Lower lobe of right lung (tissue), 2 donors: Measurements from ENCODE around the gene PEX7. TPM values are rescaled to one million over a fixed set of nuclear protein-coding genes. Genes with fewer than 3 reads are reported as not detected.
"Not testable (repeated sequence)": the region's sequence is repeated elsewhere in the genome, so short reads cannot be mapped to it uniquely, and the experiment has no call there.

Experiments used
- ATAC-seq, 2 donors: fragments of 200-7000 bp; cut with Tn5 transposase; one replicate each; pipeline ENCODE4 v1.9.1; 2020 to 2022; ENCODE audit warnings: mild to moderate bottlenecking in 2 of 2, moderate library complexity in 2 of 2
- DNase-seq: peaks from one replicate; pipeline ENCODE4 v3.0.0-alpha.2; 2020
- H3K27ac ChIP-seq: fragments of 200-600 bp; one replicate; pipeline ENCODE4 v1.8.0; 2022
- H3K27me3 ChIP-seq: fragments of 200-600 bp; one replicate; pipeline ENCODE4 v1.8.0; 2022; ENCODE audit warnings: low read depth
- H3K36me3 ChIP-seq: fragments of 200-600 bp; one replicate; pipeline ENCODE4 v1.8.0; 2022; ENCODE audit warnings: mild to moderate bottlenecking
- H3K4me1 ChIP-seq: fragments of 200-600 bp; one replicate; pipeline ENCODE4 v1.8.0; 2022
- H3K4me3 ChIP-seq: fragments of 200-600 bp; one replicate; pipeline ENCODE4 v1.8.0; 2022; ENCODE audit warnings: mild to moderate bottlenecking
- H3K9me3 ChIP-seq: fragments of 200-600 bp; one replicate; pipeline ENCODE4 v1.8.0; 2022
- intact Hi-C: fragments of 100-400 bp; cut with DNase I; formaldehyde crosslinking; loops from one replicate; pipeline ENCODE4 v1.11.0; 2022
- total RNA-seq: library from RNA; stranded (reverse); fragmentation: NEBNext Ultra II Directional; extraction: Animal tissue kit (Norgen Biotek cat#: 25700); gene quantifications from one replicate; pipeline ENCODE4 v1.2.1, GENCODE V29; 2021
- TF ChIP-seq, protein P1 (sequence below): fragments of 200-600 bp; IDR thresholded peaks from one replicate; pipeline ENCODE4 v1.8.0; 2022; ENCODE audit warnings: antibody characterized with exemption, mild to moderate bottlenecking
- donor health status: DM: no; HTN: yes; CAD: no; lungs with severe emphysema.

Gene PEX7
- total RNA-seq, 1 donor from 2014 or later: 5.6 TPM

DNA sequence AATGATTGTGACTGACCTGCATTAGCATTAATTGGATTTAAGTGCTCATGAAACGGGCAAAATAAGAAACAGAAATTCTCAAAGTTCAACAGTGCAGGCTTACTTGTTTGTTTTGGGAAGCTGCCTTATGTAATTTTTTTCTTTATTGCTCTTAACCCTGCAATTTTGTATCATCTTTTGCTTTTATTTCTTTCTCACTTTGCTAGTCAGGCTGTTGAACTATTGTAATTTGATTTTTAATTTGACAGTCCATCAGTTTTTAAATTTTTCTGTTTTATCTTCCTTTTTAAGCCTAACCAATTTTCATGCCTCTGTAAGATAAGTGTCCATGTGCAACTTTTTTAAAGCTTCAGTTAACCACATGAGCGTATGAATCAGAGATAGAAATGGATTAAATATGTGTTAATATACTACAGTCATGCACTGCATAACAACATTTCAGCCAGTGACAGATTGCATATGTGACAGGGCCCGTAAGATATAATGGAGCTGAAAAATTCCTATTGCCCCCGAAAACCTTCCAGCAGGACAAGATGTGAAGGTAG lies 44.6 kb downstream of the PEX7 start:
- ATAC-seq: no peak
- Histone ChIP-seq H3K4me1 (no peaks in the 10 kb centered on the region), H3K9me3 (no peaks in the 10 kb centered on the region), H3K36me3 (peaks cover 7% of the 10 kb centered on the region), H3K27ac (no peak overlapping the region), H3K27me3 (no peaks in the 10 kb centered on the region), H3K4me3 (no peak overlapping the region)
- intact Hi-C loops: no loop called here
- TF ChIP-seq, protein P1, sequence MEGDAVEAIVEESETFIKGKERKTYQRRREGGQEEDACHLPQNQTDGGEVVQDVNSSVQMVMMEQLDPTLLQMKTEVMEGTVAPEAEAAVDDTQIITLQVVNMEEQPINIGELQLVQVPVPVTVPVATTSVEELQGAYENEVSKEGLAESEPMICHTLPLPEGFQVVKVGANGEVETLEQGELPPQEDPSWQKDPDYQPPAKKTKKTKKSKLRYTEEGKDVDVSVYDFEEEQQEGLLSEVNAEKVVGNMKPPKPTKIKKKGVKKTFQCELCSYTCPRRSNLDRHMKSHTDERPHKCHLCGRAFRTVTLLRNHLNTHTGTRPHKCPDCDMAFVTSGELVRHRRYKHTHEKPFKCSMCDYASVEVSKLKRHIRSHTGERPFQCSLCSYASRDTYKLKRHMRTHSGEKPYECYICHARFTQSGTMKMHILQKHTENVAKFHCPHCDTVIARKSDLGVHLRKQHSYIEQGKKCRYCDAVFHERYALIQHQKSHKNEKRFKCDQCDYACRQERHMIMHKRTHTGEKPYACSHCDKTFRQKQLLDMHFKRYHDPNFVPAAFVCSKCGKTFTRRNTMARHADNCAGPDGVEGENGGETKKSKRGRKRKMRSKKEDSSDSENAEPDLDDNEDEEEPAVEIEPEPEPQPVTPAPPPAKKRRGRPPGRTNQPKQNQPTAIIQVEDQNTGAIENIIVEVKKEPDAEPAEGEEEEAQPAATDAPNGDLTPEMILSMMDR: no peak
- no peak for DNase-seq

DNA sequence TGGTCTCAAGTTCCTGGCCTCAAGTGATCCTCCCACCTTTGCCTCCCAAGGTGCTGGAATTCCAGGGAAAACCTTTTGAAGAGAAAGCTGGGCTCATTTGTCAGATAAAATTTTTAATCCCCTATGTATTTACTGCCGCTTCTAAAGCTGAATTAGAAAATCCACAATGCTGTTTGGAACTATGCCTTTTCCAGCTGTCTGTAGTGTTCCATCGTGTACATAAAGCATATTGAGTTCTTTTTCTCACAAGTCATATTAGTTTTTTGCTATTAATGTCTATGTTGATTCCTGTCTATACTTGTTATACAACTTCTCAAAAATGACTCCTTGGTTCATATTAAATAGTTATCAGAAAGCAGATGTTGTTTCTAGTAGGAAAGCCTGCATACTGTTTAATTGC lies 47.1 kb downstream of the PEX7 start:
- DNase-seq: no peak
- no peak for ATAC-seq

DNA sequence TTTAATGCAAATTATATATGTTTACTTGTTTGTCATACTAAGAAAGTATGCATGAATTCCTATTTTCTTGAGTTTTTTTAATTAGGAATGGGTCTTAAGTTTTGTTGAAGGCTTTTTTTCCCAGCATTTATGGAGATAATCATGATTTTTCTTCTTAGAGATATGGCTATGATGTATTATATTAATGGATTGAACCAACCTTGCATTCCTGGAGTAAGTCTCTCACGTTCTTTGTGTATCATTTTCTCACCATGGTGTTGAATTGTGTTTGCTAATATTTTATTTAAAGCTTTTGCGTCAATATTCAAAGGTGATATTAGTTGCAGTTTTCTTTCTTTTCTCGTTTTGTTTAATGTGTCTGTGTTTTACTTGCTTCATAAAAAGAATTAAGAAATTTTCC lies 51.4 kb downstream of the PEX7 start:
- peaks cover 21% of the 10 kb centered on the region for H3K9me3 ChIP-seq
- DNase-seq (no peak), ATAC-seq (no peak)
- H3K4me1 ChIP-seq: no peaks in the 10 kb centered on the region
- TF ChIP-seq, protein P1: no peak
- intact Hi-C loops: no loop called here
- H3K27me3 ChIP-seq: no peaks in the 10 kb centered on the region
- H3K36me3 ChIP-seq: peaks cover 7% of the 10 kb centered on the region
- H3K27ac ChIP-seq: no peak overlapping the region
- no peak overlapping the region for H3K4me3 ChIP-seq

More for the DNA sequence above, 47.1 kb downstream of the PEX7 start:
- no peak overlapping the region for H3K27ac ChIP-seq
- no peak overlapping the region for H3K4me3 ChIP-seq
- TF ChIP-seq, protein P1: no peak
- intact Hi-C loops: no loop called here
- peaks cover 20% of the 10 kb centered on the region for H3K9me3 ChIP-seq
- H3K4me1 ChIP-seq: no peaks in the 10 kb centered on the region
- H3K27me3 ChIP-seq: no peaks in the 10 kb centered on the region
- H3K36me3 ChIP-seq: peaks cover 7% of the 10 kb centered on the region

DNA sequence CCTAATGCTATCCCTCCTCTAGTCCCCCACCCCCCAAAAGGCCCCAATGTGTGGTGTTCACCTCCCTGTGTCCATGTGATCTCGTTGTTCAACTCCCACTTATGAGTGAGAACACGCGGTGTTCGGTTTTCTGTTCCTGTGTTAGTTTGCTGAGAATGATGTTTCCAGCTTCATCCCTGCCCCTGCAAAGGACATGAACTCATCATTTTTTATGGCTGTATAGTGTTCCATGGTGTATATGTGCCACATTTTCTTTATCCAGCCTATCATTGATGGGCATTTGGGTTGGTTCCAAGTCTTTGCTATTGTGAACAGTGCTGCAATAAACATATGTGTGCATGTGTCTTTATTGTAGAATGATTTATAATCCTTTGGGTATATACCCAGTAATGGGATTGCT lies 54.1 kb downstream of the PEX7 start:
- intact Hi-C loops, H3K27ac ChIP-seq, H3K27me3 ChIP-seq, ATAC-seq, H3K36me3 ChIP-seq, H3K4me3 ChIP-seq, H3K4me1 ChIP-seq, DNase-seq: not testable (repeated sequence)
- peaks cover 21% of the 10 kb centered on the region for H3K9me3 ChIP-seq

DNA sequence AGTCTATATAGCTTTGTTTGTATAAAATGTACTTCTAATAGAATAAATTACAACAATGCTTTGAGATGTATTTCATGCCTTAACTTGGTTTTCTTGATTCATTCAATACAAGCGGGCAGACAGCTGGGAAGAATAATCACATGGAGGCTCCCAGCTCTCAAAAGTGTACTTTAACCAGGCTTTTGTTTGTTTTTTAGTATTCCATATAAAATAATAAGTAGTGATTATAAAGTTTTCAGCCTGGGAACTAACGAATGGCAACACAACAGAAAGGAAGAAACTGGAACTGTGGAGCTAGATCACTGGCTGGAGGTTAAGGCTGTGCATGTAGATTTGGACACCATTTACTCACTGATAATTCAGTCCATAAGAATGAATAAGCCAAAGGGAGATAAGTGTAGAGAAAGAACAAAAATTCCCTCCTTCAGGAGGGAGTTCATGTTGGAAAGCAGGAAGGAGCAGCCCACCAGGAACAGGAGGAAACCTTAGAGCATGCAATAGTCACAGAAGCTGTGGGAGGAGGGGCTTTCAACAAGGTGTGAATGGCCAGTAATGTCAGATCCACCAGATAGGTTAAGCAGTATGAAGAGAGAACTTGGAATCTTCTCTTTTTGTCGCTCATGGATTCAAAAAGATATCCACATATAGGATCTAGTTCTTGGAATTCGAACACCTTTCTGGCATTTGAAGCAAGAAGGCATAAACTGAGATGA lies 58.5 kb downstream of the PEX7 start:
- H3K4me1 ChIP-seq: no peaks in the 10 kb centered on the region
- no peak for ATAC-seq
- TF ChIP-seq, protein P1: no peak
- H3K36me3 ChIP-seq: no peaks in the 10 kb centered on the region
- H3K9me3 ChIP-seq: no peaks in the 10 kb centered on the region
- no peak overlapping the region for H3K4me3 ChIP-seq
- no peak overlapping the region for H3K27ac ChIP-seq
- no peak for DNase-seq
- no peaks in the 10 kb centered on the region for H3K27me3 ChIP-seq
- intact Hi-C loops: no loop called here

DNA sequence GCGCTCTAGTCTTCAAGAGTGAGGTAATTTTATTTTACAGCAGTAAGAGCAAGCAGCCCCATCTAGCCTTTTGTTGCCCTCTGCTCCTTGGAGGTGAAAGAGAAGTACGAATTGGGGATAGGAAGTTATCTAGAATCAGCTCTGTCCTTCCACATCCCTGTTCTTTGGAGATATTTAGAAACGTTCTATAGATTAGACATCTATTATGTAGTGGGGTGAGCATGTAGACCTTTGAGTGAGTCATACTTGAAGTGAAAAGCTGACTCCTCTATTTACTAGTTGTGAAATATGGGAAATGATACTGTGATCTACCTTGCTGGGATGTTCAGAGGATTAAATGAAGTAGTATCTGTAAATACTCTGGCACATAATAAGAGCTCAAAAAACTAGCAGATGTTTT lies 63.7 kb downstream of the PEX7 start:
- no peaks in the 10 kb centered on the region for H3K4me1 ChIP-seq
- no peak overlapping the region for H3K27ac ChIP-seq
- ATAC-seq: no peak
- intact Hi-C loops: no loop called here
- DNase-seq: no peak
- no peaks in the 10 kb centered on the region for H3K27me3 ChIP-seq
- H3K36me3 ChIP-seq: no peaks in the 10 kb centered on the region
- H3K4me3 ChIP-seq: no peak overlapping the region
- TF ChIP-seq, protein P1: no peak
- no peaks in the 10 kb centered on the region for H3K9me3 ChIP-seq
